ENCODE results near the gene LNP1. TPM values are rescaled to one million over a fixed set of nuclear protein-coding genes. Genes with fewer than 3 reads are reported as not detected.
"Not testable (repeated sequence)": the region's sequence is repeated elsewhere in the genome, so short reads cannot be mapped to it uniquely, and the experiment has no call there.

Gene LNP1
- total RNA-seq, 2 donors from 2014 or later, result 0.73 to 3.4 TPM

DNA sequence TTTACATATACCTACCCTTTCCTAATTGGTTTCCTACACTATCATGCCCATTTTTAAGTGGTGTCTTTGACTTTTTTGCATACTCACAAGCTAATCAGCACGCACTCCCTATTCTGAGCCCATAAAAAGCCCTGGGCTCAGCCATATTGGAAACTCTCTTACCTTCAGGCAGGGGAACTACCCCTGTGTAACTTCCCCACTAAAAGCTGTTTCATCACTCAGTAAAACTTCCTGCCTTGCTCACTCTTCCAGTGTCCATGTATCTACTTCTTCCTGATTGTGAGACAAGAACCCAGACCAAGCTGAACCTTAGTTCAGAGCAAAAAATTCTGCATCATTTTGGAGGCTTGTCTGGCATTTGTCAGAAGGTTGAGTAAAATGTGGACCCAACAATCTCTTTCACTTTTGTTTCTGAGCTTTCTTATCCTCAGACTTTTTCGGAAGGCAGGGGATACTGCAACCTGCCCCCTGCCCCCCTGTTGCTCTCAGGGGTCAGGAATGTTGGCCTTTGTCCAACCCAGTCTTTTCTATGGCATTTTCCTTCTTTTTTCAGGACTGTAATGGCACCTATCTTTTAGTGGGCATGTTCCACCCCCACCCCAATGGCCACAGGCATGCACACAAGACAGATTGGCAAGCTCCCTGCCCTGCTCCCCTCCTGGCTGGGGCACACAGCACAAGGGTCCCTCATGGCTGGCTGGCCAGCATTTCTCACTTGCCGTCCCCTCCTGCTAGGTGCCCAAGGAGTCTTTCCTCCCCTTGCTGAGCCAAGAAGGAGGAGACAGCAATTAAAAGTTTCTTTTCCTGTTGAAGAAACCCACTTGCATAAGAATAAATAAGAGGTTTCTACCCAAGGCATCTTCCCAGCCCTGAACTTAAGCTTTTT is 64.8 kb downstream of the LNP1 start:
- Histone ChIP-seq H3K27me3 (replicated peaks; ENCODE audit: insufficient read depth) (no peaks in the 10 kb centered on the region), H3K4me1 (replicated peaks) (no peaks in the 10 kb centered on the region), H3K36me3 (no peaks in the 10 kb centered on the region), H3K4me3 (no peak overlapping the region), H3K27ac (no peak overlapping the region), H3K9me3 (no peaks in the 10 kb centered on the region)
- no peak for TF ChIP-seq POLR2A (IDR thresholded peaks at IDR 0.05)
- TF ChIP-seq, protein P1, sequence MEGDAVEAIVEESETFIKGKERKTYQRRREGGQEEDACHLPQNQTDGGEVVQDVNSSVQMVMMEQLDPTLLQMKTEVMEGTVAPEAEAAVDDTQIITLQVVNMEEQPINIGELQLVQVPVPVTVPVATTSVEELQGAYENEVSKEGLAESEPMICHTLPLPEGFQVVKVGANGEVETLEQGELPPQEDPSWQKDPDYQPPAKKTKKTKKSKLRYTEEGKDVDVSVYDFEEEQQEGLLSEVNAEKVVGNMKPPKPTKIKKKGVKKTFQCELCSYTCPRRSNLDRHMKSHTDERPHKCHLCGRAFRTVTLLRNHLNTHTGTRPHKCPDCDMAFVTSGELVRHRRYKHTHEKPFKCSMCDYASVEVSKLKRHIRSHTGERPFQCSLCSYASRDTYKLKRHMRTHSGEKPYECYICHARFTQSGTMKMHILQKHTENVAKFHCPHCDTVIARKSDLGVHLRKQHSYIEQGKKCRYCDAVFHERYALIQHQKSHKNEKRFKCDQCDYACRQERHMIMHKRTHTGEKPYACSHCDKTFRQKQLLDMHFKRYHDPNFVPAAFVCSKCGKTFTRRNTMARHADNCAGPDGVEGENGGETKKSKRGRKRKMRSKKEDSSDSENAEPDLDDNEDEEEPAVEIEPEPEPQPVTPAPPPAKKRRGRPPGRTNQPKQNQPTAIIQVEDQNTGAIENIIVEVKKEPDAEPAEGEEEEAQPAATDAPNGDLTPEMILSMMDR (IDR thresholded peaks at IDR 0.05), result no peak
- TF ChIP-seq POLR2AphosphoS5 (IDR thresholded peaks at IDR 0.05), result no peak
- WGBS, result 91% methylated on average over 3 of the region's 3 CpGs
- no peak for DNase-seq (ENCODE audit: low spot score)
- intact Hi-C loops (cut with DNase I), result loop anchor here (10.0 kb wide), 1 partner anchor 329 kb away; no protein-coding TSS in a partner anchor

GRCh38 chr3:100467133-100467532 is 65.8 kb downstream of the LNP1 start:
- Histone ChIP-seq H3K27ac (no peak overlapping the region), H3K4me3 (no peak overlapping the region), H3K9me3 (no peaks in the 10 kb centered on the region), H3K36me3 (no peaks in the 10 kb centered on the region), H3K27me3 (replicated peaks; ENCODE audit: insufficient read depth) (no peaks in the 10 kb centered on the region), H3K4me1 (replicated peaks) (no peaks in the 10 kb centered on the region)
- DNase-seq (ENCODE audit: low spot score), result no peak
- intact Hi-C loops (cut with DNase I), result loop anchor here (10.0 kb wide), 1 partner anchor 328 kb away; no protein-coding TSS in a partner anchor
- TF ChIP-seq, protein P1 (IDR thresholded peaks at IDR 0.05), result no peak
- no peak for TF ChIP-seq POLR2AphosphoS5 (IDR thresholded peaks at IDR 0.05)
- no peak for TF ChIP-seq POLR2A (IDR thresholded peaks at IDR 0.05)
- 100% methylated on average over 1 of the region's 1 CpG for WGBS

- TF ChIP-seq POLR2AphosphoS5 (IDR thresholded peaks at IDR 0.05) (no peak), POLR2A (IDR thresholded peaks at IDR 0.05) (no peak)
- TF ChIP-seq, protein P1 (IDR thresholded peaks at IDR 0.05), result no peak
- no peak overlapping the region for H3K27ac ChIP-seq
- no peaks in the 10 kb centered on the region for H3K4me1 ChIP-seq (replicated peaks)
- no peaks in the 10 kb centered on the region for H3K9me3 ChIP-seq
- H3K27me3 ChIP-seq (replicated peaks; ENCODE audit: insufficient read depth), result no peaks in the 10 kb centered on the region
- H3K4me3 ChIP-seq, result no peak overlapping the region
- 95% methylated on average over 2 of the region's 2 CpGs for WGBS
- H3K36me3 ChIP-seq, result no peaks in the 10 kb centered on the region
- no peak for DNase-seq (ENCODE audit: low spot score)
- intact Hi-C loops (cut with DNase I), result loop anchor here (10.0 kb wide), 1 partner anchor 326 kb away; no protein-coding TSS in a partner anchor
Measured at GRCh38 chr3:100468676-100469075, 67.3 kb downstream of the LNP1 start.

DNA sequence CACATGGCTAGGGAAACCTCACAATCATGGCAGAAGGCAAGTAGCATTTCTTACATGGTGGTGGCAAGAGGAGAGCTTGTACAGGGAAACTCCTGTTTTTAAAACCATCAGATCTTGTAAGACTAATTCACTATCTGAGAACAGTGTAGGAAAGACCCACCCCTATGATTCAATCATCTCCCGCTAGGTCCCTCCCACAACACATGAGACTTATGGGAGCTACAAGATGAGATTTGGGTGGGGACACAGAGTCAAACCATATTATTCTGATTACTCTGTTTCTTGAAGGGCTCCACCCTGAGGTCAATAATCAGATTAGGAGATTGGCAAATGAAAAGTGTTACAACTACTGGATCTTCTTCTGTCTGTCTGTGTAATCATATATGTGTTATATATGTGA is 69.6 kb downstream of the LNP1 start:
- H3K9me3 ChIP-seq, result no peaks in the 10 kb centered on the region
- H3K27ac ChIP-seq, result no peak overlapping the region
- H3K36me3 ChIP-seq, result no peaks in the 10 kb centered on the region
- no peak for DNase-seq (ENCODE audit: low spot score)
- intact Hi-C loops (cut with DNase I), result no loop called here
- no peaks in the 10 kb centered on the region for H3K27me3 ChIP-seq (replicated peaks; ENCODE audit: insufficient read depth)
- H3K4me3 ChIP-seq, result no peak overlapping the region
- TF ChIP-seq, protein P1 (IDR thresholded peaks at IDR 0.05), result no peak
- TF ChIP-seq POLR2AphosphoS5 (IDR thresholded peaks at IDR 0.05) (no peak), POLR2A (IDR thresholded peaks at IDR 0.05) (no peak)
- WGBS, result 100% methylated on average over 1 of the region's 1 CpG
- H3K4me1 ChIP-seq (replicated peaks), result no peaks in the 10 kb centered on the region

DNA sequence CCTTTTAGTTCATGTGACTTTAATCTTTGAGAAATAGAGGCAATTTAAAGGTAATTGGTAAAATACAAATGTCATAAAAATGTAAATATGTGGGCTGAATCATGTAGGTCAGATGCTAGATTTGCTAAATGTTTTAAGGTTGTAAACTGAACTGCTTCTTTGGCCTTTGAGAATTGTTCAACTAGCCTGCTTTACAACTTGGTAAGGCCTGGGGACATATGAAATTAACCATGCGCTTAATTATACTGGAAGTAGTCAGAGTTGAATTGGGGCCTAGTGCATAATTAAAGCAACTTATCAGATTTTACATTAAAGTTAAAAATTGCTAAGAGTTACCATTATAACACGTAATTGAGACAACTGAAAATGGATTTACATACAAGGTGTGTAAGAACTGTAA is 70.1 kb downstream of the LNP1 start:
- intact Hi-C loops (cut with DNase I), result no loop called here

GRCh38 chr3:100477851-100478360 is 76.6 kb downstream of the LNP1 start:
- H3K36me3 ChIP-seq; H3K4me1 ChIP-seq (replicated peaks); H3K27ac ChIP-seq; DNase-seq (ENCODE audit: low spot score); H3K27me3 ChIP-seq (replicated peaks; ENCODE audit: insufficient read depth); H3K9me3 ChIP-seq; intact Hi-C loops (cut with DNase I); H3K4me3 ChIP-seq: not testable (repeated sequence)
- WGBS, result 94% methylated on average over 24 of the region's 32 CpGs

More for the DNA sequence above, 70.1 kb downstream of the LNP1 start:
- DNase-seq (ENCODE audit: low spot score), result no peak
- no peaks in the 10 kb centered on the region for H3K4me1 ChIP-seq (replicated peaks)
- no peaks in the 10 kb centered on the region for H3K9me3 ChIP-seq
- TF ChIP-seq, protein P1 (IDR thresholded peaks at IDR 0.05), result no peak
- no peak for TF ChIP-seq POLR2A (IDR thresholded peaks at IDR 0.05)
- no peak for TF ChIP-seq POLR2AphosphoS5 (IDR thresholded peaks at IDR 0.05)
- no peaks in the 10 kb centered on the region for H3K36me3 ChIP-seq
- H3K27me3 ChIP-seq (replicated peaks; ENCODE audit: insufficient read depth), result no peaks in the 10 kb centered on the region
- H3K4me3 ChIP-seq, result no peak overlapping the region
- 91% methylated on average over 2 of the region's 2 CpGs for WGBS
- H3K27ac ChIP-seq, result no peak overlapping the region

- H3K27ac ChIP-seq; H3K4me1 ChIP-seq (replicated peaks); DNase-seq (ENCODE audit: low spot score); intact Hi-C loops (cut with DNase I); H3K4me3 ChIP-seq; H3K27me3 ChIP-seq (replicated peaks; ENCODE audit: insufficient read depth); H3K36me3 ChIP-seq; H3K9me3 ChIP-seq: not testable (repeated sequence)
- WGBS, result 97% methylated on average over 25 of the region's 25 CpGs
Measured at GRCh38 chr3:100478521-100478920, 77.2 kb downstream of the LNP1 start.
